H1 (cell line): ENCODE results near the gene EYA2. TPM values are rescaled to one million over a fixed set of nuclear protein-coding genes. Genes with fewer than 3 reads are reported as not detected.

Experiments used
- EP300 ChIP-seq, 2 experiments: IDR thresholded peaks; 1 replicate in 1 of 2; 2 replicates in 1 of 2; pipeline ENCODE4 v1.6.1; 2011 to 2012; ENCODE audit warnings: low read depth in 2 of 2, low read length in 2 of 2, mild to moderate bottlenecking in 2 of 2, borderline replicate concordance in 1 of 2, inconsistent platforms in 1 of 2, moderate library complexity in 1 of 2
- JUND ChIP-seq: IDR thresholded peaks from 2 replicates; pipeline ENCODE4 v1.6.1; 2011; ENCODE audit warnings: mild to moderate bottlenecking, improper control_type of control experiment, low read length
- NRF1 ChIP-seq: IDR thresholded peaks from 2 replicates; pipeline ENCODE4 v1.6.1; 2011; ENCODE audit warnings: mild to moderate bottlenecking, low read depth, low read length, improper control_type of control experiment
- SAP30 ChIP-seq: fragments of 300-600 bp; sonication (generic); IDR thresholded peaks from 2 replicates; pipeline ENCODE4 v1.7.1; 2012; ENCODE audit warnings: low read length, moderate library complexity, mild to moderate bottlenecking, inconsistent platforms; ENCODE audit not compliant: insufficient read depth, insufficient replicate concordance
- TAF7 ChIP-seq: optimal IDR thresholded peaks from 2 replicates; pipeline ENCODE3; 2011; ENCODE audit warnings: low read depth, mild to moderate bottlenecking, inconsistent platforms, low read length, moderate library complexity, borderline replicate concordance
- TBP ChIP-seq: IDR thresholded peaks from 2 replicates; pipeline ENCODE4 v1.6.1; 2011; ENCODE audit warnings: low read depth, low read length, improper control_type of control experiment
- polyA plus RNA-seq, 7 experiments: library from polyadenylated mRNA; depleted of rRNA in 3 of 7; stranded (reverse) in 5 of 7; unstranded in 2 of 7; fragments of >200 nt in 5 of 7; fragments of 200-250 nt in 2 of 7; gene quantifications; 1 replicate in 5 of 7; 2 replicates in 1 of 7; 4 replicates in 1 of 7; pipeline versions ENCODE4 v1.2.1 to v1.2.3, GENCODE V29; 2011 to 2013; ENCODE audit warnings: missing spikeins in 2 of 7, mixed read lengths in 2 of 7
- total RNA-seq: library from RNA; stranded (reverse); fragmentation: NEBNext Ultra II Directional; extraction: Animal tissue kit (Norgen Biotek cat#: 25700); gene quantifications from 2 replicates; pipeline ENCODE4 v1.2.1, GENCODE V29; 2021

Gene EYA2
- total and polyA plus RNA-seq, 2 of the 8 experiments (the other 6 are each of a cell fraction or from before 2014, with no cell fraction given), result 1.6 to 1.7 TPM

- no peak for TF ChIP-seq TAF7
- TF ChIP-seq TBP, result no peak
- no peak for TF ChIP-seq EP300 (IDR thresholded peaks at IDR 0.05; ENCODE audit: borderline replicate concordance in 1 of 2, low read depth in 2 of 2, low read length in 2 of 2)
- TF ChIP-seq JUND, result no peak
- TF ChIP-seq SAP30, result no peak
- TF ChIP-seq NRF1, result no peak
These were observed 46.0 kb downstream of the EYA2 start (continued) for GRCh38 chr20:46940616-46941015.
